NCI-H510A (cell line): Measurements from ENCODE around the gene OR2C1.

ENCODE experiments used
- DNase-seq: peaks from one replicate; lab custom pipeline; 2025; lab: John Stamatoyannopoulos, UW

The OR2C1 gene

DNA sequence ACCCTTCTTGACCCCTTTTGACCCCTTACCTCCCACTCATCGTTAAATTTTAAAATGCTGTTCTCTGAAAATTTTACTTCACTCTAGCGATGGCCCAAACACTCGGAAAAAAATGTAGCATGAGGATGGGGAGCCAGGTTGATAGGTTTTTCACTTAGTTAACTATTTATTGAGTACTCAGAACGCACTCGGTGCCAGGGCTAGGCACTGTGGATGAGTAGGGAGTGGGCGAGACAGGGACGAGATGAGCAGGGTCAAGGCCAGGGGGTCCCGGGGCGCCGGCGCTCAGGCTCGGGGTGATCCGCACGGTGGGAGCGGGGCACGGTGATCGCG lies 44.7 kb downstream of the OR2C1 start:
- no peak for DNase-seq

DNA sequence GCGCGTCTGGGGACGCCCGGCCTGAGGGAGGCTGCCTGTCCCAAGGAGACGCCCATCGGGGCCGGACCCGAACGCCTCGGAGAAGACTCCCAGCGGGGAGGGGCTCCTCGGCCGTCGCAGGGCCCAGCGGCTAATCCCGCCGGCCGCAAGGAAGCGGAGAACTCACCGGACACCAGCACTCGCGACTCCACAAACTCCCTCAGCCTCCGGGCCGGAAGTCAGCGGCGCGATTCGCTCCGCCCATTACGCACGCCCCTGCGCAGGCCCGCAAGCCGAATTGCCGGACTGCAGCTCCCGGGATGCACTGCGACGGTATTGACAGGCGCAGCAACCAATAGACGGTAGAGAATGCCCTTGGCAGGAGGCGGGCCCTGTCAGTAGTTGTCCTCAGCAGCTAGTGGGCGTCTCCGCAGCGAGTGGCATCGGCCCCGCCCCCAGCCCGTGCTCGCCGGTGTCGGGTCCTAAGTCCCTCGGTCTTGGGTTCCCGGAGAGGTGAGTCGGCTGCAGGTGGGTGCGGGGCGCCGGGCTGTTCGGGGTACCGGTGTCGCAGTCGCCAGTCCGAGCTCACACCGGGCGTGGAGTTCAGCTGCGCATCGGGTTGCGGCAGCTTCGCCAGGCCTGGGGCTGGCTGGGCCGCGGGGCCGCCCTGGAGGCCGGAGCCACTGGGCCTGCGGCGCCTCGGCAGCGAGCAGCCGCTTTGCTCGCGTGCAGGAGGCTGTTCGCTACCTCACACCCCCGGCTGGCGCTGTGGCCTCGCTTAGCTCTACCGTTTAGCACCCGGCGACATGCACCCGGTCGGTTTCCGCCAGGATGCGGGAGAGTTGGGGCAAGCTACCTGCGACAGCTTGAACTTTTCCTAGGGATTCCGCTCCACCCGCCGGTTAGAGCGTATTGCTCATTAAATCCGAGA lies 45.3 kb downstream of the OR2C1 start, which contains the start of the genes ZNF174 and ZSCAN32:
Gene ZNF174, plus strand, starts transcription at position 437 of the 910 bp plus-strand sequence. CDS start 790 bp downstream, outside the sequence.
Gene ZSCAN32, minus strand, starts transcription at position 226 of the 910 bp plus-strand sequence. CDS start 3,447 bp downstream, outside the sequence.
- DNase-seq, result peak; percentile 84

- DNase-seq, result no peak
Observed at GRCh38 chr16:3401719-3402397, 46.2 kb downstream of the OR2C1 start.
